ENCODE data around the gene GH1.

GH1 gene

GRCh38 chr17:63944736-63945499 is 26.3 kb upstream of the GH1 start:
- DNase-seq (ENCODE audit: low read depth), result no peak

- no peak for DNase-seq (ENCODE audit: low read depth)
Measured at GRCh38 chr17:63943745-63944144, 25.1 kb upstream of the GH1 start.

- DNase-seq (ENCODE audit: low read depth), result no peak
Measured at GRCh38 chr17:63942309-63942985, 23.8 kb upstream of the GH1 start.

GRCh38 chr17:63941751-63942150 is 23.1 kb upstream of the GH1 start:
- DNase-seq (ENCODE audit: low read depth), result no peak

- no peak for DNase-seq (ENCODE audit: low read depth)
Measured at GRCh38 chr17:63941162-63941561, 22.5 kb upstream of the GH1 start.

- DNase-seq (ENCODE audit: low read depth), result no peak
Measured at GRCh38 chr17:63940584-63940983, 21.9 kb upstream of the GH1 start.

- DNase-seq (ENCODE audit: low read depth), result no peak
Measured at GRCh38 chr17:63939884-63940283, 21.2 kb upstream of the GH1 start.

- DNase-seq (ENCODE audit: low read depth), result no peak
Measured at GRCh38 chr17:63939401-63939800, 20.8 kb upstream of the GH1 start.

- DNase-seq (ENCODE audit: low read depth), result no peak
Measured at GRCh38 chr17:63937920-63938319, 19.3 kb upstream of the GH1 start.

- DNase-seq (ENCODE audit: low read depth), result no peak
Measured at GRCh38 chr17:63937319-63937718, 18.7 kb upstream of the GH1 start.

- DNase-seq (ENCODE audit: low read depth), result no peak
Measured at GRCh38 chr17:63934183-63935112, 15.8 kb upstream of the GH1 start.

- no peak for DNase-seq (ENCODE audit: low read depth)
Measured at GRCh38 chr17:63933598-63933997, 15.0 kb upstream of the GH1 start.

GRCh38 chr17:63932721-63933120 is 14.1 kb upstream of the GH1 start:
- DNase-seq (ENCODE audit: low read depth), result no peak

- no peak for DNase-seq (ENCODE audit: low read depth)
Measured at GRCh38 chr17:63931981-63932561, 13.4 kb upstream of the GH1 start, which contains the start of gene CD79B. Gene CD79B, minus strand, starts transcription at chr17:63932331. Its CDS starts 70 bp downstream, at chr17:63932261.

- DNase-seq (ENCODE audit: low read depth), result no peak
Measured at GRCh38 chr17:63930951-63931575, 12.4 kb upstream of the GH1 start.

GRCh38 chr17:63929860-63930766 is 11.5 kb upstream of the GH1 start:
- no peak for DNase-seq (ENCODE audit: low read depth)

- DNase-seq (ENCODE audit: low read depth), result no peak
Measured at GRCh38 chr17:63928966-63929695, 10.5 kb upstream of the GH1 start.

- DNase-seq (ENCODE audit: low read depth), result no peak
Measured at GRCh38 chr17:63928172-63928666, 9.6 kb upstream of the GH1 start.

- DNase-seq (ENCODE audit: low read depth), result no peak
Measured at GRCh38 chr17:63927464-63928171, 9.0 kb upstream of the GH1 start.
